ENCODE measurements around the gene ATP2A2.

Gene ATP2A2

DNA sequence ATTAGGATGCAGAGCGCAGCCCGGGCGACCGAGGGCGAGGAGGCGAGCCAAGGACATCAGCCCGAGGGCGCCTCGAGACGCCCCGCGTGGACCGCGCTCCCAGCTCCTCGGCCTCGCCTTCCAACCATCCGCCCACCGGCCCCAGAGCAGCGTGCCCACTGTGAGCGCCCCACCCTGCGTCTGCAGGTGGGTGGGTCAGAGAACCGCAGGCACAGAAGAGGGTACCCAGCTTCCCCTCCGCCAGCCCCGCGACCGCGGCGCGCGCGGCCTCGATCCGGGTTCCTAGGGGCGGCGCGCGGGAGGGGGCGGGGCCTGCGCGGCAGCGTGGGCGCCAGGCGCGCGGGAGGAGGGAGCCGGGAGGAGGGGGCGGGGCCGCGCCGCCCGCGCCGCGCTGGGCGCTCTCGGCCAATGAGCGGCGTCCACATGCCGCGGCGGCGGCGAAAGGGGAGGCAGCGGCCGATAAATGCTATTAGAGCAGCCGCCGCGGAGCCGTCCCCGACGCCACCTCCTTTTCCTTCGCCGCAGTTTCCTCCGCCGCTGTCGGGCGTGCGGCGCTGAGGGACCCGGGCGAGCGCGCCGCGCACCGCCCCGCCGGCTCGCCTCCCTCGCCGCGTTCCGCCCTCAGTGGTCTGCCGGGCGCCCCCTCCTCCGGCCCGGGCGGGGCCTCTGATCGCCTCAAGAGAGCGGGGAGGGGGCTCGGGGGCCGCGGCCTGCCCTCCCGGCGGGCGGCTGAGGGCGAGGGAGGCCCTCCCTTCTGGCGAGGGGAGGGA, at the start of gene ATP2A2:
ATP2A2 (plus strand) TSS at position 469 of the 770 bp plus-strand sequence. CDS start 543 bp downstream, outside the sequence.
- Mint-ChIP-seq H3K36me3 (peaks cover 52% of the 10 kb centered on the region), H3K27ac (peak within 1 kb of the TSS; percentile 97), H3K4me3 (peak within 1 kb of the TSS; percentile 86), H3K4me1 (peaks cover 38% of the 10 kb centered on the region), H3K9me3 (no peaks in the 10 kb centered on the region)
- peak; percentile 90 for ATAC-seq
- peak; percentile 88 to 90 for DNase-seq (ENCODE audit: low spot score in 2 of 2)

DNA sequence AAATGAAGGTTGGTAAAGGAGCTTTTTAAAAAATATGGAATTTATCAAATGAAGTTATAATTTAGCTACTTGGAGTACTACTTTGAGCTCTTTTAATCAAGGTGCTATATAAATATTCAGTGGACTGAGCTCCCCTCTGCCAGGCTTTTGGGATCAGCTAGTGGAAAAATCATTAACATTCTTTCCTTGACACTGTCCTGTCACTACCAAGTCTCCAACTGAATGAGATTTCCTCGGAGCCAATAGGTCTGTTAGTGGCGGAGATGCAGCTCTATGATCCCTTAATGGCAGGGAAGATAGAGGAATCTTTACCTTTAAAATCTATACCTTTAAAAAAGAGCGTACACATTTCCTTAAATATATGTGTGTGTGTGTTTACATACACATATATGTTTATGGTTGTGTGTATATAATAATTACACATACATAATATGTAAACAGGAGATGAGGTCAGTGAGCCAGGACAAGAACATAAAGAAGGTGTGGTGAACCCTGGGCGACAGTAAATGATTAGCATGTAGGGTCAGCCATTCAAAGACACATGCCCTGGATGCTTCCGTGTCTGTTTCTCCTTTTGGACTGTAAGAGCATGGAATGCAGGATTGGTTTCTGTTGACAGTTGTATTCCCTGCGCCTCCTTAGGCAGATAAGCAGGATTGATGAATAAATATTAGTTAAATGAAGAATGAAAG, 47.7 kb upstream of the ATP2A2 start:
- H3K4me1 Mint-ChIP-seq: no peaks in the 10 kb centered on the region

DNA sequence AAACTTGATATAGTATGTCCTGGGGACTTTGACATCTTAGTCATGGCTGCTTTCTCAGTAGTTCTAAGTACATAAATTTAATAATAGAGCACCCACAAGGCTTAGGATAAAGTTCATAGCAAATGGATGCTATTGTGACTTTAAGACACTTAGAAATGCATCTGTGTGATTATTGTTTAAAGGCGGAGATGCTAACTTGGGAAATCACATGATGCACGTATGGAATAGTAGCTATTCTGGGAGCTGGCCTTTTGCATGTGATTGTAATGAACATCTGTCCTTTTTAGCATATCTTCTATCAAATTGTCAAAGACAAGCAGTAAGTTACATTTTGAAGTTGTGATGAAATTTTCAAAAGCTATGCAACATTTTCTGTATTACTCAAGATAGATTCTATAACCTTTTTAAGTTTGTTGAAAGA, 46.7 kb upstream of the ATP2A2 start:
- no peaks in the 10 kb centered on the region for H3K9me3 Mint-ChIP-seq
- H3K27ac Mint-ChIP-seq: no peak overlapping the region
- H3K4me1 Mint-ChIP-seq: no peaks in the 10 kb centered on the region
- H3K4me3 Mint-ChIP-seq: no peak overlapping the region
- H3K36me3 Mint-ChIP-seq: no peaks in the 10 kb centered on the region
- no peak for DNase-seq (ENCODE audit: low spot score in 2 of 2)
- no peak for ATAC-seq

More for the DNA sequence above, 47.7 kb upstream of the ATP2A2 start:
- no peaks in the 10 kb centered on the region for H3K9me3 Mint-ChIP-seq
- no peak overlapping the region for H3K27ac Mint-ChIP-seq
- no peaks in the 10 kb centered on the region for H3K36me3 Mint-ChIP-seq
- no peak overlapping the region for H3K4me3 Mint-ChIP-seq
- DNase-seq (ENCODE audit: low spot score in 2 of 2): no peak
- ATAC-seq: no peak

DNA sequence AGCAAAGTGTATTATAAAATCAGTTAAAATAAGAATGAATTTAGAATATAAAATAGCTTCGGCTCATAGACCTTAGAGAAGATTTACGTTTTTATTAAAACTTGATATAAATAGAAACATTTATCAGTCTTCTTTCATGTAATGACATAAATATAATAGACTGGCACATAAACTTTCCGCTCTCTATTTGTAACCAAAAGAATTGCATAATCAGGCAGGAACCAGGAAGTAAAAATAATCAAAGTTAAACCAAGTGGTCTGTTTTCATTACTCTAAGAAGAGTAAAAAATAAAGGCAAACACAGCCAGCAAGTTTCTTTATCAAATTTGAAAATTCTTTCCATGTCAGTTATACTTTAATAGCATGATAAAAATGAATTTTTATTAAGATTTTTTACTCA, 46.3 kb upstream of the ATP2A2 start:
- H3K27ac Mint-ChIP-seq: no peak overlapping the region
- no peak for ATAC-seq
- no peak overlapping the region for H3K4me3 Mint-ChIP-seq
- DNase-seq (ENCODE audit: low spot score in 2 of 2): no peak
- H3K4me1 Mint-ChIP-seq: no peaks in the 10 kb centered on the region
- no peaks in the 10 kb centered on the region for H3K9me3 Mint-ChIP-seq
- H3K36me3 Mint-ChIP-seq: no peaks in the 10 kb centered on the region

DNA sequence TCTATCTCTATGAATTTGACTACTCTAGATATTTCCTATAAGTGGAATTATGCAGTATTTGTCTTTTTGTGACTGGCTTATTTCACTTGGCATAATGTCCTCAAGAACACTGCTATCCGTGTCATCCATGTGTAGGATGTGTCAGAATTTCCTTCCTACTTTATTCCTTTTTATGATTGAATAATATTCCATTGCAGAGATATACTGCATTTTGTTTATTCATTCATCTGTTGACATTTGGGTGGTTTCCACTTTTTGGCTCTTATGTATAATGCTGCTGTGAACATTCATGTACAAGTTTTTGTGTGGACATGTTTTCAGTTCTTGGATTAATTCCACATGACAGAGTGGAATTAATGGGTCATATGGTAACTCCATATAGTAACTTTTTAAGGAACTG, 45.7 kb upstream of the ATP2A2 start:
- ATAC-seq: no peak
- H3K9me3 Mint-ChIP-seq: no peaks in the 10 kb centered on the region
- no peak overlapping the region for H3K4me3 Mint-ChIP-seq
- no peak overlapping the region for H3K27ac Mint-ChIP-seq
- DNase-seq (ENCODE audit: low spot score in 2 of 2): no peak
- no peaks in the 10 kb centered on the region for H3K4me1 Mint-ChIP-seq
- no peaks in the 10 kb centered on the region for H3K36me3 Mint-ChIP-seq

DNA sequence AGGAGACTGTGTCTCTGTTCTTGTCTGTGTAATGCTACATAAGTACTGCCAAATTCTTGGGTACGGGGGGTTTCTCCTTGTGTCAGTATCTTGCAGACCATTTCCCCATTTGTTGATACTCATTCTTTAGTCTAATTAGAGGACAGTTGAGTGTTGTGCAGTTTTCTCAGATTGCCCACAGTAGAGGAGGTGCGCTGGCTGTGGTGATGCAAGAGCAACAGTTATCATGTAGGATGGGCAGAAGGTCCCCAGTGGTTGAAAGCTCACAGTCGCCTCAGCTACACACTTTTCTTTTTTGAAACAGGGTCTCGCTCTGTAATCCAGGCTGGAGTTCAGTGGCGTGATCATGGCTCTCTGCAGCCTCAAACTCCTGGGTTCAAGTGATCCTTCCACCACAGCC, 37.8 kb upstream of the ATP2A2 start:
- ATAC-seq (no peak), DNase-seq (ENCODE audit: low spot score in 2 of 2) (no peak)
- Mint-ChIP-seq H3K4me3 (no peak overlapping the region), H3K4me1 (no peaks in the 10 kb centered on the region), H3K27ac (no peak overlapping the region), H3K9me3 (no peaks in the 10 kb centered on the region), H3K36me3 (no peaks in the 10 kb centered on the region)

DNA sequence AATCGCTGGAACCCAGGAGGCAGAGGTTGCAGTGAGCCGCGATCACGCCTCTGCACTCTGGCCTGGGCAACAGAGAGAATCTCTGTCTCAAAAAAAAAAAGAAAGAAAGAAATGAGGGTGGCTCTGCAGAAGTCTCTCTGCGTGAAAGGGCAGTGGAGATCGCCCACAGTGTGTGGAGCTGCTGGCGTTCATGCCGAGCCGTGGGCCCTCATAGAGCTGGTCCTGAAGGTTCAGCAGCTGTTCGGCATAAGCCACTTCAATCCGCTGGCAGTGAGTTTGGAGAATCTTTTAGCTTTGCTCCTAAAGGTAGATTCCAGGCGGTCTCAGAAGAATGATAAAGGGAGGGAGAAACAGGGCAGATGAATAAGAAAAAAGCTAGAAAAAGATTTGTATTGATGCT, 36.7 kb upstream of the ATP2A2 start:
- Mint-ChIP-seq H3K27ac (no peak overlapping the region), H3K36me3 (no peaks in the 10 kb centered on the region)

DNA sequence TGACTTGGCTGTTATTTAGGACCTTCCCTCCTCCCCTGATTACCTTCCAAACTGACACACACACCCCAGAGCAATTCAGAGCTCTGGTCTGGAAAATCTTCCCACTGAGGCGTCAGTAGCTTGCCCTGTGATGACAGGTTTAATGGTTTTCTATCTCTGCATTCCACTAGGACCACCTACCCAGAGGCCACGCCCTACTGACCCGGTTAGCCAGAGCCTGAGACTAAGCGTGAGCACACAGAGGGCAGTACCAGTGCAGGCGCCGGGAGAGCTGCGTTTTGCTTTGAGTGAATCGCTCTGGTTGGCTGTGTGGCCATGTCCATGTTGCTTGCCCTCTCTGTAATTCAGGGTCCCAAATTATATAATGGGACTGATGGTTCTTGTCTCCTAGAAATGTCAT, 36.2 kb upstream of the ATP2A2 start:
- H3K36me3 Mint-ChIP-seq: no peaks in the 10 kb centered on the region
- no peak overlapping the region for H3K4me3 Mint-ChIP-seq
- ATAC-seq (no peak), DNase-seq (ENCODE audit: low spot score in 2 of 2) (no peak)
- no peaks in the 10 kb centered on the region for H3K4me1 Mint-ChIP-seq
- H3K27ac Mint-ChIP-seq: no peak overlapping the region
- H3K9me3 Mint-ChIP-seq: no peaks in the 10 kb centered on the region

More for the DNA sequence above, 36.7 kb upstream of the ATP2A2 start:
- no peak for ATAC-seq
- Mint-ChIP-seq H3K9me3 (no peaks in the 10 kb centered on the region), H3K4me3 (no peak overlapping the region), H3K4me1 (no peaks in the 10 kb centered on the region)
- no peak for DNase-seq (ENCODE audit: low spot score in 2 of 2)

DNA sequence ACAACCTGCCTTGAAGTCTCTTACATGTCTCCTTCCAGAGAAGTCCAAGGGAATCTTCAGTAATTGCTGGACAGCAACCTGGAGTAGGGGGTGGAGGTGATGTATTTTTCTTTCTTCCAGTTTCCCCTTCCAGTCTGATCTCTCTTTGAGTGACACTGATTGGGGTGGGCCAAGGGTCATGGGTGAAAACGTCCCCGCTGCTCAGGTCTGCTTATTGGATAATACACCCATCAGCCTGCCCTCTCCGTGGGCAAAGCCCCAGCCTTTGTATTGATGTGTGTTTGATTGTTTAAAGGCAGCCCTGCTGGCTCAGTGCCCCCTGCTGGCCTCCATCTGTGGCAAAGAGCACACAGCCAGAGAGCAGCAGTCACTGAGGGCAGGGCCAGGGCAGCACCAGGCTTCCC, 35.7 kb upstream of the ATP2A2 start:
- Mint-ChIP-seq H3K9me3 (no peaks in the 10 kb centered on the region), H3K4me3 (no peak overlapping the region), H3K36me3 (no peaks in the 10 kb centered on the region), H3K4me1 (no peaks in the 10 kb centered on the region), H3K27ac (no peak overlapping the region)
- ATAC-seq (peak; percentile 85), DNase-seq (ENCODE audit: low spot score in 2 of 2) (peak; percentile 15 to 59)

DNA sequence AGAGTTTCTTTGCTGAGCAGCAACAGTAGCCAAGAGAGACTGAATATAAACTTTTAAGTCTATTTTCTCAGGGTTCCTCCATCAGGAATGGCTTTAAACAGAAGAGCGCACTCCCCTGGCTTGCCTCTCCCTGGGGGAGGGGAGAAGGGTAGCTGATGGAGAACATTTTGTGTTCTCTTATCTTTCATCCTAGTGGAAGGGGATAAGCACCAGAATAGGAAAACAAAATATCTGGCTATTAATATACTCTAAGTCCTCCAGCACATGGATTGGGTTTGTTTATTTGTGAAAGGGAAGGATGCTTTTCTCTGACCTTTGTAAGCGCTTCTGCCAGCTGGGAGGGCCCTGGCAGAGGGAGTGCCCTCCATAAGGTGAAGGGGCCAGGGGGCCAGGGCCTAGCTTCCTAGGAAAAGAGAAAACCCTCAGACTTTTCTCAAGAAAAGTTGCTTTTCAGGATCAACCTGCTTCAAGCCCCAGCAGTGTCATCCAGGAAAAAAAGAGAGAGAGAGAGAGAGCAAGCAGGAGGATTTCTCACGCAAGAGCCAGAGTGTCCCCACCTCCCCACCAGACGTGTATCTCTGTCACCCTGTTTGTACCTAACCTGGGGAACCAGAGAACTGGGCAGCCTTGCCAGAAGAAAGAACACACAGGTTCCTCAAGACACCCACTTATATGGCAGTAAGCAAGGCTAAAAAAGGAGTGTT, 34.3 kb upstream of the ATP2A2 start:
- no peak overlapping the region for H3K27ac Mint-ChIP-seq
- H3K36me3 Mint-ChIP-seq: no peaks in the 10 kb centered on the region
- no peak overlapping the region for H3K4me3 Mint-ChIP-seq
- DNase-seq (ENCODE audit: low spot score in 2 of 2) (no peak), ATAC-seq (no peak)
- H3K4me1 Mint-ChIP-seq: no peaks in the 10 kb centered on the region
- no peaks in the 10 kb centered on the region for H3K9me3 Mint-ChIP-seq

DNA sequence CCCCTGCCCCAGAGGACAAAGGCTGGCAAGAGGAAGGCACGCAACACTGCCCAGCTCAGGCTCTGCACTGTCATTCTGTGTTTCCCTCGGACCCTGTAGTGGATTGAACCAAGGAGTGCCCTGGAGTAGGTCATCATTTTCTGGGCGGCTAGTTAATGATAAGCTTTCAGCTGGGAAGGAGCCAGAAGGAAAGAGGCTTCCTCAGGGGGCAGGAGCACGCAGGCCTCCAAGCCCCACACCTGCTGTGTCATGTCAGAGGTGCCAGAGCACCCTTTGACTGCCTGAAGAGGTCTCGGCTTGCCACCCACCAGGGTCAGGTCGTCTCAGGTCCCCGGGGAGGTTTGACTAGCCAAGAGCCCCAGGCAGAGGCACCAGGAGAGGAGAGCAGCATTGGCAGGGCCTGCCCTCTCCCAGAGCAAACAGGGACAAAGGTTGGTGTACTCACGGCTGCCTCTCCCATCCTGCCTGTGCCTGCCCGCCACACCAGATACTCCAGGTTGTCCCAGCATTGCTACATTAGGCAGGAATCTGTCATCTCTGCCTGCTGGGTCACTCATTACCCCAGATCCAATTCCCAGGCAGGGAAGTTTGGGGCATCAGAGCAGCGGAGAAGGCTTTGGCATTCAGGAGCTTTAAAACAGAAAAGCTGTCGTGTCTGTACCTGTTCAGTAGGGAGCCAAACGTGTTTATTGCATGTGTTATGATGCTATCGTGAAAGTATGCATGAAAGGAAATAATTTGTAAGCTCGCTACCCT, 33.5 kb upstream of the ATP2A2 start:
- no peak for ATAC-seq
- H3K4me1 Mint-ChIP-seq: no peaks in the 10 kb centered on the region
- no peak for DNase-seq (ENCODE audit: low spot score in 2 of 2)
- H3K4me3 Mint-ChIP-seq: no peak overlapping the region
- H3K9me3 Mint-ChIP-seq: no peaks in the 10 kb centered on the region
- no peaks in the 10 kb centered on the region for H3K36me3 Mint-ChIP-seq
- no peak overlapping the region for H3K27ac Mint-ChIP-seq

DNA sequence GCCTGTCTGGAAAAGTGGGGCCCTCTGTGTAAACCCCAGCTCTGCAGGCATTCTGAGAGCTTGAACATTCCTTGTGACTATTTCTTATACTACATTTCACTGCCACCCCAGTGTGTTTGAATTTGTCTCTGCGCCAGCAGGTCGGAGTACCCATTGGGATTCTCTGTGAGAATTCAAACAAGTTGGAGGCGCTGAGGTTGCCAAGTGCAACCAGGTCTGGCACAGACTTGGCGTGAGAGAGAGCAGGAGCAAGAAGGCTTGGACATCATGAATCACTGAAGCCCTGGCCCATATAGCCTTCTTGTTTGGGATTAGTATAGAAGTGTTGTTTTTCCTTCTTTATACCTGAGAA, 33.0 kb upstream of the ATP2A2 start:
- DNase-seq (ENCODE audit: low spot score in 2 of 2) (no peak), ATAC-seq (no peak)
- Mint-ChIP-seq H3K36me3 (no peaks in the 10 kb centered on the region), H3K9me3 (no peaks in the 10 kb centered on the region), H3K4me3 (no peak overlapping the region), H3K27ac (no peak overlapping the region), H3K4me1 (no peaks in the 10 kb centered on the region)

DNA sequence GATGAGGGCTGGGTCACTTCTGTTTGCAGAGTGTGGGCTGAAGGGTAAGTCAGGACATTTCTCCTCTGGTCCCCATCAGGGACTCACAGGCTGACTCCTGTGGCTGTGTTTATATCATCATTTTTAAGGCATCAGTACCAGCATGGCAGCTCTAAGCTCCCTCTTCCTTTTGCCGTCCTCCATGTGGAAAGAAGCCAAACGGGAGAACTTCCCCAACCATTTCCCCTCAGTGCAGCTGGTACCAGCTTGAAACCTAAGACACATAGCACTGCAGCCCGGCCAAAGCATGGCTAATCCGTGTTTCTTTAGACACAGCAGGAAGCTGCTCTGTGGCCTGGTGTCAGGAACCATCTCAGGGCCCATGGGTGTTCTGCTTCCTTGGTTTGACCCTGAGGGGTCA, 31.9 kb upstream of the ATP2A2 start:
- H3K27ac Mint-ChIP-seq: no peak overlapping the region
- ATAC-seq (no peak), DNase-seq (ENCODE audit: low spot score in 2 of 2) (no peak)
- H3K4me1 Mint-ChIP-seq: no peaks in the 10 kb centered on the region
- no peaks in the 10 kb centered on the region for H3K9me3 Mint-ChIP-seq
- H3K36me3 Mint-ChIP-seq: no peaks in the 10 kb centered on the region
- no peak overlapping the region for H3K4me3 Mint-ChIP-seq

DNA sequence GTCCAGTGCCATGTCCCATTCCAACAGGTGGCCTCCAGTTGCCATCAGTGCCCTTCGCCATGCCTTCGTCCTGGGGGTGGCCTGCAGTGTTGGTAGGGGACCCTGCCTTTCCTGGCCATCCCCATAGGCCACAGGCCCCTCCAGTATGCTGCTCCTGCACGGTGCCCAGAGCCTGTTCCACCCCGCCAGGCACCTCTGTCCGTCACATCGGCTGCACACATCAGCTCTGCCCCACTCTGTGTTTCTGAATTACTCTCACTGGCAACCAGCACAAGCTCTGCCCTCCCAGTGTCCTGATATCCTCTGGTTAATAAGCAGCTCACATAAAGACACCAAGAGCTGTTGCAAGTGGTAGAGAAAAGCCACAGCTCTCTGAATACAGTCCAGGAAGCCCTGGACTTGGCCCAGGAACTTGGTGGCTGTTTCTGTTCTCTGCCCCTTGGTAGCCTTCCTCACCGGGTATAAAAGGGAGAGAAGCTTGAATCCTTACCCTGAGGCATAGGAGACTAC, 31.3 kb upstream of the ATP2A2 start:
- Mint-ChIP-seq H3K9me3 (no peaks in the 10 kb centered on the region), H3K36me3 (no peaks in the 10 kb centered on the region), H3K27ac (peak overlapping the region; percentile 15), H3K4me3 (no peak overlapping the region), H3K4me1 (no peaks in the 10 kb centered on the region)
- peak; percentile 31 for ATAC-seq
- no peak for DNase-seq (ENCODE audit: low spot score in 2 of 2)

DNA sequence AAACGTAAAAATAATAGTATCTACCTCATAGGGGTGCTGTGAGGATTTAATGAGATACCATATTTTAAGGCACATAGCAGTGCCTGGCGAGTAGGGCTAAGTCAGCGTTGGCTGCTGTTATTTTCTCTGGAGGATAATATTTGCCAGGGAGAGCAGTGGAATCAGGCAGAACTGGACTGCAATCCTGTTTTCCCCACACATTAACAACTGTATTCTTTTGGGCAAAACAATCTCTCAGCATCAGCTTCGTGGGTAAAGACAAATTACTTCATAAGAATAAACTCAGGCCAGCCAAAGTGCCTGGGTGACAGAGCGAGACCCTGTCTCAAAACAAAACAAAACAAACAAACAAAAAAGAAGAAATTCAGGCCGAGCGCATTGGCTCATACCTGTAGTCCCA, 29.7 kb upstream of the ATP2A2 start:
- Mint-ChIP-seq H3K4me1 (no peaks in the 10 kb centered on the region), H3K9me3 (no peaks in the 10 kb centered on the region)
- no peak for DNase-seq (ENCODE audit: low spot score in 2 of 2)

More for the DNA sequence above, 29.7 kb upstream of the ATP2A2 start:
- Mint-ChIP-seq H3K36me3 (no peaks in the 10 kb centered on the region), H3K27ac (no peak overlapping the region), H3K4me3 (no peak overlapping the region)
- no peak for ATAC-seq

Data from stimulated activated effector memory CD8-positive, alpha-beta T cell treated with anti-CD3 and anti-CD28 coated beads, Interleukin-12 subunit alpha, Interleukin-12 subunit beta, amount 100 ng/mL, for 72 hours (primary cell).